Measurements from ENCODE around the gene FAM110A. TPM values are rescaled to one million over a fixed set of nuclear protein-coding genes. Genes with fewer than 3 reads are reported as not detected.

FAM110A gene
- total and polyA plus RNA-seq, 2 donors (not counting 3 experiments of a cell fraction or from before 2014, with no cell fraction given) = 4.6 to 5.4 TPM

GRCh38 chr20:889106-889505 lies 55.6 kb downstream of the FAM110A start:
- no peaks in the 10 kb centered on the region for H4K20me1 ChIP-seq (replicated peaks; ENCODE audit: control insufficient read depth, extremely low read depth, insufficient read depth, low read length)
- dilution Hi-C loops (cut with MboI; ENCODE audit: extremely low pct_ligation_motif_present, low sequenced_read_pairs) (no loop called here), intact Hi-C loops (cut with micrococcal nuclease) (no loop called here)
- H3K4me1 ChIP-seq (ENCODE audit: control insufficient read depth, extremely low read depth, insufficient read depth, low read length) = no peaks in the 10 kb centered on the region
- peaks cover 10 to 12% of the 10 kb centered on the region in 2 experiments for H3K27me3 ChIP-seq (ENCODE audit: control insufficient read depth in 2 of 2, insufficient read depth in 2 of 2, low read length in 2 of 2)
- H3K9me1 ChIP-seq (replicated peaks; ENCODE audit: control insufficient read depth, extremely low read depth, insufficient read depth, low read length) = no peaks in the 10 kb centered on the region
- H3K4me2 ChIP-seq (ENCODE audit: insufficient read depth, low read length) = no peak overlapping the region
- DNase-seq (ENCODE audit: low read depth, low spot score) (no peak), FAIRE-seq (no peak)
- H3K27ac ChIP-seq (ENCODE audit: insufficient read depth, low read depth, low read length) = no peak overlapping the region
- no peak overlapping the region for H2AFZ ChIP-seq (ENCODE audit: low read depth, low read length)
- no TSS peak for BruUV-seq (replicated peaks)
- H3K36me3 ChIP-seq (ENCODE audit: control insufficient read depth in 2 of 2, extremely low read depth in 1 of 2, insufficient read depth in 2 of 2, low read length in 2 of 2) = no peaks in the 10 kb centered on the region
- no peak overlapping the region for H3K9ac ChIP-seq (replicated peaks; ENCODE audit: extremely low read depth, insufficient read depth, low read length)
- TF ChIP-seq POLR2A (IDR thresholded peaks at IDR 0.05; ENCODE audit: low read depth, low read length) = no peak
- no peak for TF ChIP-seq EZH2 (IDR thresholded peaks at IDR 0.05; ENCODE audit: borderline replicate concordance, low read depth, low read length, severe bottlenecking)
- TF ChIP-seq MAX (IDR thresholded peaks at IDR 0.05; ENCODE audit: insufficient read depth, insufficient read length) = no peak
- no peak for TF ChIP-seq MYC (IDR thresholded peaks at IDR 0.05; ENCODE audit: low read depth, low read length)
- TF ChIP-seq FOS (IDR thresholded peaks at IDR 0.05; ENCODE audit: borderline replicate concordance, insufficient read depth, low read length) = no peak
- TF ChIP-seq POLR2AphosphoS5 (IDR thresholded peaks at IDR 0.05; ENCODE audit: insufficient read depth, low read depth, low read length) = no peak
- TF ChIP-seq CTCF (IDR thresholded peaks at IDR 0.05; ENCODE audit: extremely low read depth in 1 of 2, insufficient read depth in 1 of 2, low read depth in 1 of 2, low read length in 2 of 2) = no peak
- TF ChIP-seq JUN (IDR thresholded peaks at IDR 0.05; ENCODE audit: borderline replicate concordance, insufficient read depth, insufficient read length, low read depth) = no peak
- no peak for TF ChIP-seq GATA2 (IDR thresholded peaks at IDR 0.05; ENCODE audit: insufficient read depth, insufficient read length, low read depth, low read length)
- POLR2A ChIA-PET = no interaction called here
- no peaks in the 10 kb centered on the region for H3K9me3 ChIP-seq (replicated peaks; ENCODE audit: control insufficient read depth, insufficient read depth, low read length)
- no peak overlapping the region for H3K4me3 ChIP-seq (replicated peaks in 1 of 3; ENCODE audit: insufficient read depth in 1 of 3, low read depth in 1 of 3, low read length in 3 of 3)
- CTCF ChIA-PET = interaction anchor here (0.8 kb wide), 1 partner anchor 67 kb away, joined by 3 read pairs; no protein-coding TSS in a partner anchor
- H3K79me2 ChIP-seq (ENCODE audit: control insufficient read depth, insufficient read depth, low read length) = no peaks in the 10 kb centered on the region
